HCT116 (cell line): Measurements from ENCODE around the gene SLC35F3. TPM values are rescaled to one million over a fixed set of nuclear protein-coding genes. Genes with fewer than 3 reads are reported as not detected.

Experiments used
- ATAC-seq: fragments of 200-7000 bp; cut with Tn5 transposase; 2 replicates; pipeline ENCODE4 v1.9.1; 2020; ENCODE audit warnings: mild to moderate bottlenecking, moderate library complexity
- BruUV-seq: library from RNA; stranded (reverse); fragments of 400-500 nt; replicated peaks from 2 replicates; lab custom pipeline; 2021; lab: Mats Ljungman, UMichigan
- CTCF ChIA-PET: fragments of 300-600 bp; sonication (Branson Sonifier 250); formaldehyde crosslinking; loops from one replicate; lab custom pipeline; 2021; ENCODE audit warnings: antibody characterized with exemption; lab: Charles Lee
- POLR2A ChIA-PET: fragments of 300-600, 350-600 bp; sonication (Branson Sonifier 250); formaldehyde crosslinking; loops from one replicate; lab custom pipeline; 2021; ENCODE audit warnings: antibody characterized with exemption; lab: Charles Lee
- RAD21 ChIA-PET, 2 experiments: fragments of 300-600 bp; sonication (Branson Sonifier 250); formaldehyde crosslinking; loops; one replicate each; lab custom pipeline; 2023; ENCODE audit warnings: low total read pairs in 2 of 2; ENCODE audit not compliant: uncharacterized antibody in 2 of 2, unreplicated experiment in 2 of 2, low non-redundant PET in 1 of 2; lab: Charles Lee
- DNase-seq: peaks from one replicate; pipeline ENCODE4 v3.0.0-alpha.2; 2010; ENCODE audit warnings: low read depth, low spot score
- H2AFZ ChIP-seq: fragments of 200-600 bp; shearing (Covaris generic), sonication (generic); 2 replicates; pipeline ENCODE4 v1.6.1; 2017; ENCODE audit warnings: low read depth, mixed run types, mixed read lengths, antibody characterized with exemption, low read length; ENCODE audit not compliant: poor library complexity, severe bottlenecking
- H3K27ac ChIP-seq: 2 replicates; pipeline ENCODE4 v1.5.1; 2012; ENCODE audit warnings: low read depth, low read length
- H3K27me3 ChIP-seq: fragments of 200-600 bp; sonication (generic); 2 replicates; pipeline ENCODE4 v1.6.1; 2016; ENCODE audit warnings: mixed run types, low read length, mixed read lengths; ENCODE audit not compliant: insufficient read depth
- H3K36me3 ChIP-seq, 2 experiments: fragments of 200-500 bp in 1 of 2; fragments of 200-600 bp in 1 of 2; sonication (Bioruptor generic) in 1 of 2; sonication (generic) in 1 of 2; 2 replicates each; pipeline versions ENCODE4 v1.5.1 to v1.6.1; 2014 to 2016; ENCODE audit warnings: low read length in 2 of 2, inconsistent platforms in 1 of 2, mixed read lengths in 1 of 2, mixed run types in 1 of 2; ENCODE audit not compliant: insufficient read depth in 2 of 2, control insufficient read depth in 1 of 2
- H3K4me1 ChIP-seq, 2 experiments: fragments of 200-600 bp in 1 of 2; sonication (generic) in 1 of 2; 2 replicates each; pipeline versions ENCODE4 v1.5.1 to v1.6.1; 2012 to 2017; ENCODE audit warnings: low read length in 2 of 2, inconsistent platforms in 1 of 2, mild to moderate bottlenecking in 1 of 2, mixed read lengths in 1 of 2, mixed run types in 1 of 2, moderate library complexity in 1 of 2; ENCODE audit not compliant: insufficient read depth in 2 of 2, control insufficient read depth in 1 of 2
- H3K4me2 ChIP-seq: fragments of 200-600 bp; sonication (generic); 2 replicates; pipeline ENCODE4 v1.6.1; 2017; ENCODE audit warnings: mixed run types, low read length, mixed read lengths
- H3K4me3 ChIP-seq, 2 experiments: fragments of 200-600 bp in 1 of 2; sonication (generic) in 1 of 2; replicated peaks in 1 of 2; 2 replicates each; pipeline ENCODE4 v1.5.1; 2011 to 2016; ENCODE audit warnings: low read length in 2 of 2, control low read depth in 1 of 2, low read depth in 1 of 2, mild to moderate bottlenecking in 1 of 2, mixed read lengths in 1 of 2, mixed run types in 1 of 2
- H3K79me2 ChIP-seq: fragments of 200-600 bp; sonication (generic); 2 replicates; pipeline ENCODE4 v1.6.1; 2017; ENCODE audit warnings: mild to moderate bottlenecking, mixed run types, low read length, moderate library complexity, mixed read lengths; ENCODE audit not compliant: insufficient read depth
- H3K9ac ChIP-seq: fragments of 200-600 bp; sonication (generic); 2 replicates; pipeline ENCODE4 v1.6.1; 2016; ENCODE audit warnings: low read length, mixed read lengths
- H3K9me2 ChIP-seq: fragments of 200-600 bp; sonication (generic), shearing (Covaris generic); 2 replicates; pipeline ENCODE4 v1.6.1; 2017; ENCODE audit warnings: mixed run types, mild to moderate bottlenecking, moderate library complexity; ENCODE audit not compliant: insufficient read depth
- H3K9me3 ChIP-seq, 2 experiments: fragments of 200-500 bp in 1 of 2; fragments of 200-600 bp in 1 of 2; sonication (Bioruptor generic) in 1 of 2; sonication (generic) in 1 of 2; 2 replicates each; pipeline ENCODE4 v1.6.1; 2014 to 2017; ENCODE audit warnings: low read length in 2 of 2, mixed read lengths in 2 of 2, inconsistent platforms in 1 of 2, low read depth in 1 of 2, mild to moderate bottlenecking in 1 of 2, mixed run types in 1 of 2, moderate library complexity in 1 of 2; ENCODE audit not compliant: control insufficient read depth in 1 of 2, insufficient read depth in 1 of 2
- H4K20me1 ChIP-seq: fragments of 200-600 bp; sonication (generic), shearing (Covaris generic); 2 replicates; pipeline ENCODE4 v1.6.1; 2017; ENCODE audit warnings: mixed run types, mild to moderate bottlenecking, moderate library complexity; ENCODE audit not compliant: insufficient read depth
- CBX3 ChIP-seq: IDR thresholded peaks from 2 replicates; pipeline ENCODE4 v1.6.1; 2012; ENCODE audit warnings: low read depth
- ELF1 ChIP-seq: IDR thresholded peaks from 2 replicates; pipeline ENCODE4 v1.6.1; 2012; ENCODE audit warnings: low read depth, borderline replicate concordance
- FOSL1 ChIP-seq: IDR thresholded peaks from 2 replicates; pipeline ENCODE4 v1.6.1; 2012; ENCODE audit warnings: low read depth
- REST ChIP-seq: IDR thresholded peaks from 2 replicates; pipeline ENCODE4 v1.6.1; 2012; ENCODE audit warnings: low read depth
- SP1 ChIP-seq: IDR thresholded peaks from 2 replicates; pipeline ENCODE4 v1.6.1; 2012; ENCODE audit warnings: low read depth
- SRF ChIP-seq: IDR thresholded peaks from 2 replicates; pipeline ENCODE4 v1.6.1; 2012; ENCODE audit warnings: low read depth
- ZFX ChIP-seq: fragments of 450-650 bp; IDR thresholded peaks from 2 replicates; pipeline ENCODE4 v1.6.1; 2017
- intact Hi-C: fragments of 100-400 bp; cut with micrococcal nuclease; formaldehyde crosslinking; loops from 2 replicates; pipeline ENCODE4 v1.10.0; 2022
- total RNA-seq: library from RNA; stranded (reverse); gene quantifications from one replicate; pipeline ENCODE4 v1.2.1, GENCODE V29; 2021; ENCODE audit not compliant: unreplicated experiment

Gene SLC35F3
- total RNA-seq, 1 experiment from 2014 or later = 6.4 TPM

GRCh38 chr1:233904633-233905415, at the start of gene SLC35F3 (continued):
- TF ChIP-seq REST = no peak
- no peak for TF ChIP-seq FOSL1
- TF ChIP-seq SP1 = no peak
- TF ChIP-seq SRF = no peak

GRCh38 chr1:233859446-233859845, 45.0 kb upstream of the SLC35F3 start:
- H4K20me1 ChIP-seq = no peaks in the 10 kb centered on the region
- H3K9ac ChIP-seq = no peak overlapping the region
- H3K9me2 ChIP-seq = no peaks in the 10 kb centered on the region
- ChIA-PET CTCF (no interaction called here), POLR2A (no interaction called here), RAD21 (no interaction called here)
- BruUV-seq = no TSS peak
- no peaks in the 10 kb centered on the region for H3K9me3 ChIP-seq
- H3K27ac ChIP-seq = no peak overlapping the region
- H2AFZ ChIP-seq = no peak overlapping the region
- ATAC-seq = no peak
- no peak overlapping the region for H3K4me3 ChIP-seq
- TF ChIP-seq ZFX (no peak), ELF1 (no peak), SRF (no peak), CBX3 (no peak)
- intact Hi-C loops = no loop called here
- H3K4me2 ChIP-seq = no peak overlapping the region
- H3K79me2 ChIP-seq = no peaks in the 10 kb centered on the region
- H3K4me1 ChIP-seq = no peaks in the 10 kb centered on the region
- no peaks in the 10 kb centered on the region for H3K27me3 ChIP-seq
- DNase-seq = no peak
- H3K36me3 ChIP-seq = no peaks in the 10 kb centered on the region
